MM.1S (cell line): Measurements from ENCODE around the gene PPP4R2.

Experiments used
- DNase-seq: peaks from one replicate; pipeline ENCODE4 v3.0.0-alpha.2; 2015
- H2AFZ ChIP-seq: fragments of 300-600 bp; sonication (generic); 2 replicates; pipeline ENCODE4 v1.6.0; 2016; ENCODE audit warnings: antibody characterized with exemption, low read length
- H3F3A ChIP-seq: fragments of 300-600 bp; sonication (generic); 2 replicates; pipeline ENCODE4 v1.6.1; 2016; ENCODE audit warnings: mild to moderate bottlenecking, antibody characterized with exemption, low read length, moderate library complexity, mixed read lengths; ENCODE audit not compliant: insufficient read depth
- H3K27ac ChIP-seq: fragments of 300-600 bp; sonication (generic); 2 replicates; pipeline ENCODE4 v1.5.1; 2016; ENCODE audit warnings: mild to moderate bottlenecking, low read length
- H3K27me3 ChIP-seq: fragments of 300-600 bp; sonication (generic); replicated peaks from 2 replicates; pipeline ENCODE4 v1.6.0; 2016; ENCODE audit warnings: low read length; ENCODE audit not compliant: insufficient read depth
- H3K36me3 ChIP-seq: fragments of 300-600 bp; sonication (generic); replicated peaks from 2 replicates; pipeline ENCODE4 v1.6.1; 2016; ENCODE audit warnings: mild to moderate bottlenecking, low read length, mixed read lengths; ENCODE audit not compliant: insufficient read depth
- H3K4me1 ChIP-seq: fragments of 300-600 bp; sonication (generic); 2 replicates; pipeline ENCODE4 v1.6.1; 2016; ENCODE audit warnings: low read length, mixed read lengths
- H3K4me2 ChIP-seq: fragments of 300-600 bp; sonication (generic); 2 replicates; pipeline ENCODE4 v1.6.0; 2016; ENCODE audit warnings: low read depth, low read length
- H3K4me3 ChIP-seq: fragments of 300-600 bp; sonication (generic); 2 replicates; pipeline ENCODE4 v1.5.1; 2016; ENCODE audit warnings: low read length, mixed read lengths
- H3K79me2 ChIP-seq: fragments of 300-600 bp; sonication (generic); 2 replicates; pipeline ENCODE4 v1.6.1; 2016; ENCODE audit warnings: mixed run types, low read length, mixed read lengths
- H3K9ac ChIP-seq: fragments of 300-600 bp; sonication (generic); 2 replicates; pipeline ENCODE4 v1.6.1; 2016; ENCODE audit warnings: low read length, mixed read lengths
- H3K9me2 ChIP-seq: fragments of 300-600 bp; sonication (generic); replicated peaks from 2 replicates; pipeline ENCODE4 v1.6.1; 2016; ENCODE audit warnings: mild to moderate bottlenecking, low read length, mixed read lengths; ENCODE audit not compliant: insufficient read depth
- H3K9me3 ChIP-seq: fragments of 300-600 bp; sonication (generic); replicated peaks from 2 replicates; pipeline ENCODE4 v1.6.1; 2016; ENCODE audit warnings: mild to moderate bottlenecking, low read length, mixed read lengths; ENCODE audit not compliant: insufficient read depth
- H4K20me1 ChIP-seq: fragments of 300-600 bp; sonication (generic); 2 replicates; pipeline ENCODE4 v1.6.1; 2016; ENCODE audit warnings: mild to moderate bottlenecking, low read length, moderate library complexity, mixed read lengths; ENCODE audit not compliant: insufficient read depth
- CTCF ChIP-seq: fragments of 300-600 bp; sonication (generic); IDR thresholded peaks from 2 replicates; pipeline ENCODE4 v1.5.1; 2016; ENCODE audit warnings: antibody characterized with exemption, low read length, mixed read lengths
- EZH2 ChIP-seq: fragments of 300-600 bp; sonication (generic); optimal IDR thresholded peaks from 2 replicates; pipeline ENCODE3; 2017; ENCODE audit warnings: low read depth, mild to moderate bottlenecking, antibody characterized with exemption, low read length, mixed read lengths
- EZH2phosphoT487 ChIP-seq: fragments of 300-600 bp; sonication (generic); IDR thresholded peaks from 2 replicates; pipeline ENCODE4 v1.6.1; 2018; ENCODE audit warnings: antibody characterized with exemption, low read length

Gene PPP4R2

GRCh38 chr3:73028803-73029202 is 32.2 kb downstream of the PPP4R2 start:
- no peak for TF ChIP-seq CTCF
- TF ChIP-seq EZH2, result no peak
- no peak for TF ChIP-seq EZH2phosphoT487
- H3K4me2 ChIP-seq, result no peak overlapping the region
- no peak overlapping the region for H3K4me3 ChIP-seq
- no peak overlapping the region for H3K9ac ChIP-seq
- H3K79me2 ChIP-seq, result peaks cover 100% of the 10 kb centered on the region
- H3K27me3 ChIP-seq, result no peaks in the 10 kb centered on the region
- H3K9me3 ChIP-seq, result no peaks in the 10 kb centered on the region
- no peak overlapping the region for H3K27ac ChIP-seq
- no peaks in the 10 kb centered on the region for H3F3A ChIP-seq
- no peaks in the 10 kb centered on the region for H3K9me2 ChIP-seq
- peaks cover 60% of the 10 kb centered on the region for H4K20me1 ChIP-seq
- peaks cover 9% of the 10 kb centered on the region; the same call in 1 of the 2 replicates for H3K4me1 ChIP-seq
- peaks cover 3% of the 10 kb centered on the region; the same call in 1 of the 2 replicates for H3K36me3 ChIP-seq
- DNase-seq, result no peak
- H2AFZ ChIP-seq, result no peak overlapping the region

- Histone ChIP-seq H3K27me3 (no peaks in the 10 kb centered on the region), H3K27ac (no peak overlapping the region), H3K9ac (no peak overlapping the region), H3K79me2 (peaks cover 100% of the 10 kb centered on the region), H3F3A (no peaks in the 10 kb centered on the region), H4K20me1 (peaks cover 57% of the 10 kb centered on the region), H3K9me2 (no peaks in the 10 kb centered on the region), H3K4me2 (no peak overlapping the region), H2AFZ (no peak overlapping the region), H3K9me3 (no peaks in the 10 kb centered on the region), H3K36me3 (peaks cover 2% of the 10 kb centered on the region; the same call in 1 of the 2 replicates), H3K4me1 (peaks cover 9% of the 10 kb centered on the region; the same call in 1 of the 2 replicates), H3K4me3 (no peak overlapping the region)
- no peak for DNase-seq
- TF ChIP-seq CTCF, result no peak
- TF ChIP-seq EZH2phosphoT487, result no peak
- TF ChIP-seq EZH2, result no peak
Measured at GRCh38 chr3:73029321-73029796, 32.7 kb downstream of the PPP4R2 start.

GRCh38 chr3:73030073-73030597 is 33.5 kb downstream of the PPP4R2 start:
- peaks cover 100% of the 10 kb centered on the region for H3K79me2 ChIP-seq
- TF ChIP-seq EZH2 (no peak), EZH2phosphoT487 (no peak)
- H3F3A ChIP-seq, result no peaks in the 10 kb centered on the region
- H3K9me3 ChIP-seq, result no peaks in the 10 kb centered on the region
- H3K4me1 ChIP-seq, result peaks cover 14% of the 10 kb centered on the region; the same call in 1 of the 2 replicates
- no peak overlapping the region for H3K9ac ChIP-seq
- no peaks in the 10 kb centered on the region for H3K27me3 ChIP-seq
- H2AFZ ChIP-seq, result no peak overlapping the region
- no peak overlapping the region for H3K4me3 ChIP-seq
- no peak for DNase-seq
- no peak overlapping the region for H3K4me2 ChIP-seq
- no peak overlapping the region for H3K27ac ChIP-seq
- H3K36me3 ChIP-seq, result peaks cover 3% of the 10 kb centered on the region; the same call in 1 of the 2 replicates
- H4K20me1 ChIP-seq, result peaks cover 57% of the 10 kb centered on the region
- no peaks in the 10 kb centered on the region for H3K9me2 ChIP-seq

GRCh38 chr3:73031573-73032103 is 35.0 kb downstream of the PPP4R2 start:
- H2AFZ ChIP-seq, result no peak overlapping the region
- H3K4me2 ChIP-seq, result no peak overlapping the region
- no peak for TF ChIP-seq CTCF
- no peak for TF ChIP-seq EZH2phosphoT487
- no peak for TF ChIP-seq EZH2
- peaks cover 3% of the 10 kb centered on the region; the same call in 1 of the 2 replicates for H3F3A ChIP-seq
- peaks cover 22% of the 10 kb centered on the region; the same call in 1 of the 2 replicates for H3K4me1 ChIP-seq
- DNase-seq, result no peak
- H3K9ac ChIP-seq, result no peak overlapping the region
- no peak overlapping the region for H3K27ac ChIP-seq
- H3K36me3 ChIP-seq, result peaks cover 6% of the 10 kb centered on the region; the same call in 1 of the 2 replicates
- no peaks in the 10 kb centered on the region for H3K9me3 ChIP-seq
- H3K27me3 ChIP-seq, result no peaks in the 10 kb centered on the region
- H3K4me3 ChIP-seq, result no peak overlapping the region
- H4K20me1 ChIP-seq, result peaks cover 47% of the 10 kb centered on the region
- no peaks in the 10 kb centered on the region for H3K9me2 ChIP-seq
- peaks cover 100% of the 10 kb centered on the region for H3K79me2 ChIP-seq
